ELR (cell line): ENCODE data around the gene MRPL32.

ENCODE experiments used
- DNase-seq: peaks from one replicate; pipeline ENCODE4 v3.0.0-alpha.2; 2015; ENCODE audit warnings: low read depth

The MRPL32 gene

DNA sequence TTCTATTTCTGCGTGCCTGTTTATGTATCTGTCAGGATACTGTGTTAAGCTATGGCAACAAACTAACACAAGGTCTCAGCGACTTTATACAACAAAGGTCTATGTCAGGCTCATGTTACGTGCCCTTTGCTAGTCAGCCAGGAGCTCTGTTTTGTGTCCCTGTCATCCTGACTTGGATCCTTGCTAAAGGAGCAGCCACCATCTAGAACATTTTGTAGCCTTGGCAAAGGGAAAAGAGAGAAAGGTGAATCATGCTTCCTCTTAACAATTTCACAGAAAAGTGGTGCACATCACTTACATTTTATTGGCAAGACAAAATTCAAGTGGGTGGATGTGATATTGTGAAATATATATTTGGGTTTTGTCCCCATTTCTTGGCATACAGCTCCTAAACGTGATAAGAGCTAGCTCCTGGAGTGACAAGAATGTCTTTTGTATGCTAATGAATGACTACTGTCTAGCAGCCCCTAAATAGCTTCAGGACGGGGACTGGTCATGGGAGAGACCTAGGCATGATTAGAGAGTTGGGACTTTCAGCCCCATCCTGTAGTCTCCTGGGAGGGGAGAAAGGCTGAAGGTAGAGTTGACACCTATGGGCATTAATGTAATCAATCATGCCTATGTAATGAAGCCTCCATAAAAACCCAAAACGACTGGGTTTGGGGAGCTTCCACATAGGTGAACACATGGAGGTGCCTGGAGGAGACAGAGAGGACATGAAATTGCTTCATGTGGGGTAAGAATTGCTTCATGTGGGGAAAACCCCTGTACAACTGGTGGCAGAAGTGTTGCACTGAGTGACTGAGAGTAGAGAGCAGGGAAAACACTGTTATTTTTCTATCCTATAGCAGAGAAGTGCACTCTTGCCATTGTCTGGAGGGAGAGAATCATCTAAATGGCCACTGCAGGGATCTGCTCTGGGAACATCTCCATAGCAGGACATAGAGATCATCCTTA lies 33.0 kb downstream of the MRPL32 start:
- no peak for DNase-seq

DNA sequence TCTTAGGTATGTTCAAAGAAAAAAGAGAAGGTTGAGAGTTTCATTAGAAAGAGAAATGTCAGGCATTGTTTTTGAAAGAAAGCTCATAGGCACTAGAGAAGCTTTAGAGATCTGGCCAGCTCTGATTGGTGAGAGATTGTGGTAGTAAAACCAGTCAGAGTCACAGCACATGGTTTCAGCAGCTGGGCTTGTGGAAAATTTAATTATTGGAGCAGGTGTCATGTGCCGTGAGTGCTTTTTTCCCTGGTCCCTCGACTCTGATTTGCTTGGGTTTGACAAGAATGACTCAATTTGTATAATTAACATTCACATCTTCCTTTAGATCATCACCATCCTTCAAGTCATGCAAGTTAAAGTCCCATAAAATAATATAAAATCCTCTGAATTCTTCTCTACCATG lies 35.2 kb downstream of the MRPL32 start:
- DNase-seq: no peak

DNA sequence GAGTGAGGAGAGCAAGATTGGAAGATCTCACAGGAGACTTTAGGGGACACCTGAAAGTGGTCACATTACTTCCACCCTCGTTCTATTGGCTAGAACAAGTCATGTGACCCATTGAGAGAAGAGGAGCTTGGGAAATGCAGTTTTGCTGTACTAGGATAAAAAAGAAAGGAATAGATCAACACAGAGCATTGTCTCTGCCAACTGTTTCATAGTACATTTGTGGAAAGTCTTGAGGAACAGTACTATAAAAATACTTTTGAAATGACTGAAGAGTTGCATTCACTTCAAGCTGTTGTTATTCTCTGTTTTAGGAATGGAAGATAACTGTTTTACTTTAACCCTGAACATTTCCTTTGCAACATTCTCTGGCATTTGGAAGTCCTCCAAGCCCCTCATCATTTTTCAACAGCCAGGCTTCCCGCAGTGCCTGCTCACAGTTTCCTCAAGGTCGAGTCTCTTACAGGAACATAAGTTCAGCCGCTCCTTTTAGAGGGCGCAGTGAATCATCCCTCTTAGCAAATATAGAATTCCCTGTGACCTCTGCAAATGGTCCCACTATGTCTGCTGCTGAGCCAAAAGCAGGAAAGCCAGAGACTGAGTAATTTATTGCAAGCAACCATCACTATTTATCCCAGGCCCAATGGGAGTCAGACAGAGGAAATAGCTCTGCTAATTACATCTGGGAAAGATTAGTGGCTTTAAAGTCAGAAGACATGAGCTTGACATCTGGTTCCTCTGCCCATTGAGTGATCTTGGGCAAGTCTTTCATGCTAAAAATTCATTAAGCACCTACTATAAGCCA lies 40.7 kb downstream of the MRPL32 start:
- peak; percentile 61 for DNase-seq

DNA sequence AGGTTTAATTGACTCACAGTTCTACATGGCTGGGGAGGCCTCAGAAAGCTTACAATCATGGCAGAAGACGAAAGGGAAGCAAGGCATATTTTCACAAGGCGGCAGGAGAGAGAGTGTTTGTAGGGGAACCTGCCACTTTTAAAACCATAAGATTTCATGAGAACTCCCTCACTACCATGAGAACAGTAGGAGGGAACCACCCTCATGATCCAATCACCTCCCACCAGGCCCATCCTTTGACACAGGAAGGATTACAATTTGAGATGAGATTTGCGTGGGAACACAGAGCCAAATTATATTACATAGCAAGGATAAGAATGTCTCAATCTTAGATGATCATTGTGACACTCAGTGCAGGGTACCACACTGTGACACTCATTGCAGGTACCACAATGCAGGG lies 44.2 kb downstream of the MRPL32 start:
- no peak for DNase-seq

DNA sequence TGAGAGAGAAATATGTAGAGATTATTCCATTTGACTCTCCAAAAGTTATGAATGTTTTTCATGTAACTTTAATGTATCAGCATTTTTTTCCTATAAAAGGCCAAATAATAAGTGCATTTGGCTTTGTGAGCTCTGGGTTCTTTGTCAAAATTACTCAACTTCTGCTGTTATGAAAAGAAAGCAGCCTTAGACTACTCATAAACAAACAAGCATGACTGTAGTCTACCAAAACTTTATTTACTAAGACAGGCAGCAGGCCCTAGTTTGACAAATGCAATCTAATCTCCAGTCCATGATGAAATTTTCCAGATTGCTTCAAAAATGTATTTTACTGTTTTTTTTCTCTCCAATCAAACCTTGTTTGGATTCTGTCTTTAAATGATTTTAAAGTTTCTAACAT lies 46.3 kb downstream of the MRPL32 start:
- DNase-seq: no peak

DNA sequence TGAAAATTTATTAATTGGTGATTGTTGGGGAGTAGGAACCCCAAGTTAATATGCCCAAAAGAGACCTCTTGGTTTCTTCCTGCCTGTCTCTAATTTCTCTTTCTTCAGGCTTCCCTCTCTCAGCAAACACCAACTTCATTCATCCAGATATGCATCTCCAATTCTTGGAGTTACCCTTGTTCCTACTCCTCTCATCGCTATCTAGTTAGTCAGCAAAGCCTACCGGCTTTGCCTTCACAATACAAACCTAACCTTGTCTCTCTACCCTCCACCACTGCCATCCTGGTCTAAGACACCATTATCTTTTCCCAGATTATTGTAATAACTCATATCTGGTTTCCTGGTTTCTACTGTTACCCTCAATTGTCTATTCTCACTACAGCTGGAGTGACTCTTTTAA lies 47.9 kb downstream of the MRPL32 start:
- DNase-seq: no peak

DNA sequence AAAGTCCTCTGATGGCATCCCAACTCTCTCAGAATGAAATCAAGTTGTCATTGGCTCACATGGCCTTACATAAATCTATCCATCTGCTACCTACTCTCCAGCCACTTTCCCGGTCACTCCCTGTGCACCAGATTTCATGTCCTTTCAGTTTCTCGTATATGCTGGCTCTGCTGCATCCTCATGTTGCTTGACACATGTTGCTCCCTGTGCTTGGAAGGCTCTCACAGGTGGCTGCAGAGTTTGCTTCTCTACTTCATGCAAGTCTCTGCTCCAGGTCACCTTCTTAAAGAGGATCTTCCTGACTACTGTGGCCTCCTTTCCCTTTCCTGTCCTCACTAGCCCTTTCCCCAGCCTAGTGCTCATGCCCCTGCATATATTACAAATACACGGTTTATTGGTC lies 48.3 kb downstream of the MRPL32 start:
- DNase-seq: no peak

DNA sequence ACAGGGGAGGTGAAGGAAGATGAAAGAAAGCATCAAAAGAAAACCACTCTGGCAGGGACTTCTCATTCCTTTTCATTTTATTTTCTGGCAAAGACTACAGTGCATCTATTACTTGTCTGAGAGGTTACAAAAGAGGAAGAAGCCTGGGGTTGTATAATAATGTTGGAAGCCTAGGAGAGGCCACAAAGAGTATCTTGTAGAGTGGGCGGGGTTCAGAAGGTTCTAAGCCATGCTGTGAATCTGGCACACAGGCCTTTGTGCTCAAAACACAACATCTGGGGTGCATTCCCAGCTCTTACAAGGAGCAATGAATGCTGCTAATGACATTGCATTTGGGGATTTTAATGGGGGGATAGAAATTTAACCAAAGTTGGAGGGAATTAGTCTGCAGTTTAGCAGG lies 49.4 kb downstream of the MRPL32 start:
- no peak for DNase-seq

DNA sequence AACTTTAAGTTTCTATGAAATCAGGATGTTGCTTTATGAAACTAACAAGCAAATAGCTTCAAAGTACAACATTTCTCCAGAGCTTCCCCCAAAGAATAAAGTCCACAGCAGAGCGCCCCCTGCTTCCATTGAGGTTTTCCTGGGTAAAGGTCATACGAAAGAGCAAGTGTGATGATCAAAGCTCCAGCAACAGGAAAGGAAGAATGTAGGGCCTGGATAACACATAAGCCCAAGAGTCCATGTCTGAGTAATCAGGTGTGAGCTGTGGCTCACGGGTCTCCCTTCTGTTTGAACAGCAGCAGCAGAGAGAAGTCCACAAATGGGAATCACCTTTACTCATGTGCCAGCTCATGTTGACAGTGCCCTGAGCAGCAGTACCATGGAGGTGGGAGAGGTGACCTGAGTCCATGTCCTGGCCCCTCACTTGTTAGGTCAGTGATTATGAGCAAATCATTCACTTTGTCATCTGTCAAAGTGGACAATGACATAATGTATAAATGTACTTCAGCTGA lies 50.5 kb downstream of the MRPL32 start:
- no peak for DNase-seq

DNA sequence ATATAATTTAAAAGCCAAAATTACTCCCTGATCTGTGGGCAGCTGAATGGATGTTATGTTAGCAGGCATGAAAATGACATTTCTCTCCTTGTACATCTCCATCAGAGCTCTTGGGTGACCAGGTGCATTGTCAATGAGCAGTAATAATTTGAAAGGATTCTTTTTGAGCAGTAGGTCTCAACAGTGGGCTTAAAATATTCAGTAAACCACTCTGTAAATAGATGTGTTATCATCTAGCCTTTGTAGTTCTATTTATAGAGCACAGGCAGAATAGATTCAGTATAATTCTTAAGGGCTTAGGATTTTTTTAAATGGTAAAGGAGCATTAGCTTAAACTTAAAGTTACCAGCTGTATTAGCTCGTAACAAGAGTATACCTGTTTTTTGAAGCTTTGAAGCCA lies 52.0 kb downstream of the MRPL32 start:
- no peak for DNase-seq

DNA sequence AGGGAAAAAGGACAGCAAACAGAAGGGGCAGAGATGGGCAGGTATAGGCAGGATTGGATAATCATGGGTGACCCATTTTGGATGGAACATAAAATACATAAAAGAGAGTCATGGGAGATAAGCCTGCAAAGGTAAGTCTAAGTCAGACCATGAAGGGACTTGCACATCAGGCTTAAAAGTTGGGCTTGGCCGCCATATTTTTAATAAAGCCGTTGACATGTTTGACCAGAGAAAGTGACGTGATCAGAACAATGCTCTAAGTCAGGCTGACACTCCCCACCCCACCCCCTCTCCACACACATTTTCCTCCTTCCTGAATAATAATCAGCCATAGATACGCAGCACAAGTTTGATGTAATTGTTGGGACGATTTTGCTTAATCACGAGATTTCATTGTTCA lies 54.0 kb downstream of the MRPL32 start:
- no peak for DNase-seq

DNA sequence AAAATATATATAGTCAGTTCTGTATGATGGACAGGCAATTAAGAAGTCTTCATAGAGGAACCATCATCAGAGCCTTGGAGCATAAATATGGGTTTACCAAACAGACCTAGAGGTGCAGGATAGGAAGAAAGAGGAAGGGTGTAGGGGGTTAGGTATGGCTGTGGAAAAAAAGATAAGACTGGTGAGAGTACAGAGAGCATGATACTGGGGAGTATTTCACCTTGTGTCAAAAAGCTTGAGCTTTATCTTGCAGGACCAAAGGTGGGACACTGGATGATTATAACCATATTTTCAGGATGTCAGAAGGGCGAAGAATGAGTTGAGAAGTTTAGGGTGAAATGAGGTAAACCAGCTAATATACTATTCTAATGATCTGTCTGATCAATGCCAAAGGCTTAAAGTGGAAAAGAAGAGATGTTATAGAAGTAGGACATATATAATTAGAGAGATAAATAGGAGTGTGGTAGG lies 54.6 kb downstream of the MRPL32 start:
- no peak for DNase-seq
